ENCODE data around the gene UVRAG. TPM values are rescaled to one million over a fixed set of nuclear protein-coding genes. Genes with fewer than 3 reads are reported as not detected.

Gene UVRAG
- total RNA-seq, 1 donor from 2014 or later, result 14.1 TPM

- Histone ChIP-seq H3K36me3 (ENCODE audit: control insufficient read depth in 3 of 3, insufficient read depth in 3 of 3, low read length in 3 of 3) (no peaks in the 10 kb centered on the region), H3K9ac (ENCODE audit: low read depth in 1 of 3, low read length in 3 of 3) (no peak overlapping the region), H3K9me3 (ENCODE audit: control insufficient read depth in 3 of 3, low read length in 3 of 3) (no peaks in the 10 kb centered on the region), H3K27ac (ENCODE audit: low read depth, low read length) (no peak overlapping the region), H3K27me3 (ENCODE audit: control insufficient read depth in 3 of 3, insufficient read depth in 3 of 3, low read length in 3 of 3) (no peaks in the 10 kb centered on the region), H3K4me1 (ENCODE audit: control insufficient read depth in 3 of 3, insufficient read depth in 3 of 3, low read length in 3 of 3) (peaks cover 15 to 27% (median 20%) of the 10 kb centered on the region in 3 donors), H3K4me3 (ENCODE audit: low read length in 3 of 3) (no peak overlapping the region)
Measured at GRCh38 chr11:76135491-76135890, 320.5 kb downstream of the UVRAG start.

- Histone ChIP-seq H3K27me3 (ENCODE audit: control insufficient read depth in 3 of 3, insufficient read depth in 3 of 3, low read length in 3 of 3) (no peaks in the 10 kb centered on the region), H3K36me3 (ENCODE audit: control insufficient read depth in 3 of 3, insufficient read depth in 3 of 3, low read length in 3 of 3) (peaks cover 6 to 12% (median 8%) of the 10 kb centered on the region in 3 donors), H3K4me1 (ENCODE audit: control insufficient read depth in 3 of 3, insufficient read depth in 3 of 3, low read length in 3 of 3) (peaks cover 0 to 9% (median 4%) of the 10 kb centered on the region in 3 donors), H3K9ac (ENCODE audit: low read depth in 1 of 3, low read length in 3 of 3) (peak overlapping the region in 1 of 3 donors; percentile 30), H3K27ac (ENCODE audit: low read depth, low read length) (no peak overlapping the region), H3K4me3 (ENCODE audit: low read length in 3 of 3) (no peak overlapping the region), H3K9me3 (ENCODE audit: control insufficient read depth in 3 of 3, low read length in 3 of 3) (no peaks in the 10 kb centered on the region)
Measured at GRCh38 chr11:76139314-76139713, 324.3 kb downstream of the UVRAG start.

GRCh38 chr11:76140912-76141574, 326.0 kb downstream of the UVRAG start:
- Histone ChIP-seq H3K9me3 (ENCODE audit: control insufficient read depth in 3 of 3, low read length in 3 of 3) (no peaks in the 10 kb centered on the region), H3K9ac (ENCODE audit: low read depth in 1 of 3, low read length in 3 of 3) (no peak overlapping the region), H3K4me1 (ENCODE audit: control insufficient read depth in 3 of 3, insufficient read depth in 3 of 3, low read length in 3 of 3) (peaks cover 0 to 4% (median 2%) of the 10 kb centered on the region in 3 donors), H3K27me3 (ENCODE audit: control insufficient read depth in 3 of 3, insufficient read depth in 3 of 3, low read length in 3 of 3) (no peaks in the 10 kb centered on the region), H3K4me3 (ENCODE audit: low read length in 3 of 3) (no peak overlapping the region), H3K36me3 (ENCODE audit: control insufficient read depth in 3 of 3, insufficient read depth in 3 of 3, low read length in 3 of 3) (peaks cover 6 to 12% (median 8%) of the 10 kb centered on the region in 3 donors), H3K27ac (ENCODE audit: low read depth, low read length) (no peak overlapping the region)

- Histone ChIP-seq H3K4me3 (ENCODE audit: low read length in 3 of 3) (no peak overlapping the region), H3K36me3 (ENCODE audit: control insufficient read depth in 3 of 3, insufficient read depth in 3 of 3, low read length in 3 of 3) (peaks cover 6 to 12% (median 8%) of the 10 kb centered on the region in 3 donors), H3K27ac (ENCODE audit: low read depth, low read length) (no peak overlapping the region), H3K27me3 (ENCODE audit: control insufficient read depth in 3 of 3, insufficient read depth in 3 of 3, low read length in 3 of 3) (no peaks in the 10 kb centered on the region), H3K9me3 (ENCODE audit: control insufficient read depth in 3 of 3, low read length in 3 of 3) (no peaks in the 10 kb centered on the region), H3K4me1 (ENCODE audit: control insufficient read depth in 3 of 3, insufficient read depth in 3 of 3, low read length in 3 of 3) (peaks cover 0 to 4% (median 2%) of the 10 kb centered on the region in 3 donors), H3K9ac (ENCODE audit: low read depth in 1 of 3, low read length in 3 of 3) (no peak overlapping the region)
Measured at GRCh38 chr11:76141901-76142588, 327.0 kb downstream of the UVRAG start.

GRCh38 chr11:76143274-76143673, 328.3 kb downstream of the UVRAG start:
- Histone ChIP-seq H3K27ac (ENCODE audit: low read depth, low read length) (no peak overlapping the region), H3K4me3 (ENCODE audit: low read length in 3 of 3) (no peak overlapping the region), H3K4me1 (ENCODE audit: control insufficient read depth in 3 of 3, insufficient read depth in 3 of 3, low read length in 3 of 3) (peaks cover 0 to 4% (median 2%) of the 10 kb centered on the region in 3 donors), H3K9me3 (ENCODE audit: control insufficient read depth in 3 of 3, low read length in 3 of 3) (no peaks in the 10 kb centered on the region), H3K27me3 (ENCODE audit: control insufficient read depth in 3 of 3, insufficient read depth in 3 of 3, low read length in 3 of 3) (no peaks in the 10 kb centered on the region), H3K36me3 (ENCODE audit: control insufficient read depth in 3 of 3, insufficient read depth in 3 of 3, low read length in 3 of 3) (peaks cover 6 to 12% (median 8%) of the 10 kb centered on the region in 3 donors), H3K9ac (ENCODE audit: low read depth in 1 of 3, low read length in 3 of 3) (no peak overlapping the region)

- Histone ChIP-seq H3K27ac (ENCODE audit: low read depth, low read length) (no peak overlapping the region), H3K4me1 (ENCODE audit: control insufficient read depth in 3 of 3, insufficient read depth in 3 of 3, low read length in 3 of 3) (peaks cover 4 to 7% (median 5%) of the 10 kb centered on the region in 3 donors), H3K36me3 (ENCODE audit: control insufficient read depth in 3 of 3, insufficient read depth in 3 of 3, low read length in 3 of 3) (peaks cover 0 to 3% (median under 1%) of the 10 kb centered on the region in 3 donors), H3K27me3 (ENCODE audit: control insufficient read depth in 3 of 3, insufficient read depth in 3 of 3, low read length in 3 of 3) (no peaks in the 10 kb centered on the region), H3K9me3 (ENCODE audit: control insufficient read depth in 3 of 3, low read length in 3 of 3) (no peaks in the 10 kb centered on the region), H3K9ac (ENCODE audit: low read depth in 1 of 3, low read length in 3 of 3) (no peak overlapping the region), H3K4me3 (ENCODE audit: low read length in 3 of 3) (no peak overlapping the region)
Measured at GRCh38 chr11:76147106-76147740, 332.2 kb downstream of the UVRAG start.

- no peaks in the 10 kb centered on the region for H3K36me3 ChIP-seq (ENCODE audit: control insufficient read depth in 3 of 3, insufficient read depth in 3 of 3, low read length in 3 of 3)
- no peaks in the 10 kb centered on the region for H3K27me3 ChIP-seq (ENCODE audit: control insufficient read depth in 3 of 3, insufficient read depth in 3 of 3, low read length in 3 of 3)
- no peak overlapping the region for H3K4me3 ChIP-seq (ENCODE audit: low read length in 3 of 3)
- no peak overlapping the region for H3K9ac ChIP-seq (ENCODE audit: low read depth in 1 of 3, low read length in 3 of 3)
- peaks cover 8 to 13% (median 10%) of the 10 kb centered on the region in 3 donors for H3K4me1 ChIP-seq (ENCODE audit: control insufficient read depth in 3 of 3, insufficient read depth in 3 of 3, low read length in 3 of 3)
- no peaks in the 10 kb centered on the region for H3K9me3 ChIP-seq (ENCODE audit: control insufficient read depth in 3 of 3, low read length in 3 of 3)
- H3K27ac ChIP-seq (ENCODE audit: low read depth, low read length), result no peak overlapping the region
Measured at GRCh38 chr11:76148231-76148630, 333.2 kb downstream of the UVRAG start.

GRCh38 chr11:76148941-76149613, 334.1 kb downstream of the UVRAG start:
- no peaks in the 10 kb centered on the region for H3K27me3 ChIP-seq (ENCODE audit: control insufficient read depth in 3 of 3, insufficient read depth in 3 of 3, low read length in 3 of 3)
- H3K4me1 ChIP-seq (ENCODE audit: control insufficient read depth in 3 of 3, insufficient read depth in 3 of 3, low read length in 3 of 3), result peaks cover 9 to 15% (median 14%) of the 10 kb centered on the region in 3 donors
- H3K36me3 ChIP-seq (ENCODE audit: control insufficient read depth in 3 of 3, insufficient read depth in 3 of 3, low read length in 3 of 3), result no peaks in the 10 kb centered on the region
- no peaks in the 10 kb centered on the region for H3K9me3 ChIP-seq (ENCODE audit: control insufficient read depth in 3 of 3, low read length in 3 of 3)
- H3K27ac ChIP-seq (ENCODE audit: low read depth, low read length), result no peak overlapping the region
- H3K9ac ChIP-seq (ENCODE audit: low read depth in 1 of 3, low read length in 3 of 3), result no peak overlapping the region
- H3K4me3 ChIP-seq (ENCODE audit: low read length in 3 of 3), result no peak overlapping the region

- Histone ChIP-seq H3K4me3 (ENCODE audit: low read length in 3 of 3) (no peak overlapping the region), H3K27ac (ENCODE audit: low read depth, low read length) (no peak overlapping the region), H3K27me3 (ENCODE audit: control insufficient read depth in 3 of 3, insufficient read depth in 3 of 3, low read length in 3 of 3) (no peaks in the 10 kb centered on the region), H3K9me3 (ENCODE audit: control insufficient read depth in 3 of 3, low read length in 3 of 3) (no peaks in the 10 kb centered on the region), H3K4me1 (ENCODE audit: control insufficient read depth in 3 of 3, insufficient read depth in 3 of 3, low read length in 3 of 3) (peaks cover 9 to 15% (median 14%) of the 10 kb centered on the region in 3 donors), H3K36me3 (ENCODE audit: control insufficient read depth in 3 of 3, insufficient read depth in 3 of 3, low read length in 3 of 3) (no peaks in the 10 kb centered on the region), H3K9ac (ENCODE audit: low read depth in 1 of 3, low read length in 3 of 3) (no peak overlapping the region)
Measured at GRCh38 chr11:76149713-76150112, 334.7 kb downstream of the UVRAG start.

All from skeletal muscle tissue (tissue), 4 donors.